ENCODE measurements around the gene RNF224. TPM values are rescaled to one million over a fixed set of nuclear protein-coding genes. Genes with fewer than 3 reads are reported as not detected.
"Not testable (repeated sequence)": the region's sequence is repeated elsewhere in the genome, so short reads cannot be mapped to it uniquely, and the experiment has no call there.

RNF224 gene
- polyA plus RNA-seq, 3 donors = not detected

DNA sequence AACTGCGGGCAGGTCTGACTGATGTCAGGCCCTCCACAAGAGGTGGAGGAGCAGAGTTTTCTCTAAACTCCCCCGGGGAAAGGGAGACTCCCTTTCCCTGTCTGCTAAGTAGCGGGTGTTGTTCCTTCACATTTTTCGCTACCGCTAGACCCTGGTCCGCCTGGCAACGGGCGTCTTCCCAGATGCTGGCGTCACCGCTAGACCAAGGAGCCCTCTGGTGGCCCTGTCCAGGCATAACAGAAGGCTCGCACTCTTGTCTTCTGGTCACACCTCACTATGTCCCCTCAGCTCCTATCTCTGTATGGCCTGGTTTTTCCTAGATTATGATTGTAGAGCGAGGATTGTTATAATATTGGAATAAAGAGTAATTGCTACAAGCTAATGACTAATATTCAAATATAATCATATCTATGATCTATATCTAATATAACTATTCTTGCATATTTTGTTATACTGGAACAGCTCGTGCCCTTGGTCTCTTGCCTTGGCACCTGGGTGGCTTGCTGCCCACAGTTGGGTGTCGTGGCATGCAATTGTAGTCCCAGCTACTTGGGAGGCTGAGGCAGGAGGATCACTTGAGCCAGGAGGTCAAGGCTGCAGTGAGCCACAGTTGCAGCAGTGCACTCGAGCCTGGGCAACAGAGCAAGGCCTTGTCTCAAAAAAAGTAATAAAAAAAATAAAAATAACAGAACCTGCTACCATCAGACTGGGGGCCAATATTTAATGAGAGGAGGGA lies 35.0 kb downstream of the RNF224 start:
- H3K4me3 Mint-ChIP-seq; H3K27ac Mint-ChIP-seq; intact Hi-C loops (cut with micrococcal nuclease): not testable (repeated sequence)

DNA sequence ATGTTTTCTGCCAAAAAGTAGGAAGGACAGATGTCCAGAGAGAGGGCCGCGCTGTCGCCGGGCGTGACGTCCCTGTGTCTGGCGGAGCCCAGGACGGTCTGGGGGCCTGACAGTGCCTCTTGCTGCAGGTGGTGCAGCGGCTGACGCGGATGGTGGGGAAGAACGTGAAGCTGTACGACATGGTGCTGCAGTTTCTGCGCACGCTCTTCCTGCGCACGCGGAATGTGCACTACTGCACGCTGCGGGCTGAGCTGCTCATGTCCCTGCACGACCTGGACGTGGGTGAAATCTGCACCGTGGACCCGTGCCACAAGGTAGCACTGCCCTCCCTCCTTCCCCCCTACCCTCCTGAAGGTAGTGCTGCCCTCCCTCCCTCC lies 35.6 kb downstream of the RNF224 start:
- Mint-ChIP-seq H3K9me3 (peaks cover 0 to 5% (median 0%) of the 10 kb centered on the region in 7 donors), H3K27ac (no peak overlapping the region), H3K27me3 (ENCODE audit: low read depth in 3 of 3) (no peaks in the 10 kb centered on the region), H3K4me1 (peaks cover 9% of the 10 kb centered on the region), H3K36me3 (peaks cover 36 to 73% of the 10 kb centered on the region in 2 donors), H3K4me3 (no peak overlapping the region)
- Histone ChIP-seq H3K9me3 (replicated peaks in 1 of 2; ENCODE audit: control insufficient read depth in 1 of 2, insufficient read depth in 1 of 2, low read length in 2 of 2) (no peaks in the 10 kb centered on the region), H3K79me2 (ENCODE audit: insufficient read depth, low read length) (peaks cover 2% of the 10 kb centered on the region), H3K4me3 (replicated peaks in 1 of 3; ENCODE audit: low read depth in 2 of 3, low read length in 3 of 3) (no peak overlapping the region), H2AFZ (ENCODE audit: insufficient read depth, low read depth, low read length, poor library complexity, severe bottlenecking) (no peak overlapping the region), H3K27ac (ENCODE audit: low read depth in 1 of 2, low read length in 2 of 2) (no peak overlapping the region), H4K20me1 (ENCODE audit: insufficient read depth, low read length) (peaks cover 25% of the 10 kb centered on the region), H3K4me2 (replicated peaks; ENCODE audit: extremely low read depth, low read length, poor library complexity, severe bottlenecking) (no peak overlapping the region), H3K4me1 (ENCODE audit: control insufficient read depth in 1 of 2, insufficient read depth in 2 of 2, low read length in 2 of 2) (peaks cover 6 to 10% of the 10 kb centered on the region in 2 donors), H3K9ac (ENCODE audit: insufficient read depth, low read length, poor library complexity, severe bottlenecking) (no peak overlapping the region), H3K36me3 (replicated peaks in 1 of 2; ENCODE audit: control insufficient read depth in 1 of 2, insufficient read depth in 2 of 2, low read length in 2 of 2) (peaks cover 42 to 60% of the 10 kb centered on the region in 2 donors), H3K27me3 (ENCODE audit: control insufficient read depth in 2 of 2, insufficient read depth in 2 of 2, low read length in 2 of 2) (no peaks in the 10 kb centered on the region)
- no peak for DNase-seq
- intact Hi-C loops (cut with micrococcal nuclease) = no loop called here
- WGBS (ENCODE audit: insufficient coverage) = 93% methylated on average over 21 of the region's 24 CpGs
- TF ChIP-seq, protein P1, sequence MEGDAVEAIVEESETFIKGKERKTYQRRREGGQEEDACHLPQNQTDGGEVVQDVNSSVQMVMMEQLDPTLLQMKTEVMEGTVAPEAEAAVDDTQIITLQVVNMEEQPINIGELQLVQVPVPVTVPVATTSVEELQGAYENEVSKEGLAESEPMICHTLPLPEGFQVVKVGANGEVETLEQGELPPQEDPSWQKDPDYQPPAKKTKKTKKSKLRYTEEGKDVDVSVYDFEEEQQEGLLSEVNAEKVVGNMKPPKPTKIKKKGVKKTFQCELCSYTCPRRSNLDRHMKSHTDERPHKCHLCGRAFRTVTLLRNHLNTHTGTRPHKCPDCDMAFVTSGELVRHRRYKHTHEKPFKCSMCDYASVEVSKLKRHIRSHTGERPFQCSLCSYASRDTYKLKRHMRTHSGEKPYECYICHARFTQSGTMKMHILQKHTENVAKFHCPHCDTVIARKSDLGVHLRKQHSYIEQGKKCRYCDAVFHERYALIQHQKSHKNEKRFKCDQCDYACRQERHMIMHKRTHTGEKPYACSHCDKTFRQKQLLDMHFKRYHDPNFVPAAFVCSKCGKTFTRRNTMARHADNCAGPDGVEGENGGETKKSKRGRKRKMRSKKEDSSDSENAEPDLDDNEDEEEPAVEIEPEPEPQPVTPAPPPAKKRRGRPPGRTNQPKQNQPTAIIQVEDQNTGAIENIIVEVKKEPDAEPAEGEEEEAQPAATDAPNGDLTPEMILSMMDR (IDR thresholded peaks at IDR 0.05) = no peak

More for the DNA sequence above, 35.0 kb downstream of the RNF224 start:
- not testable (repeated sequence) for H3K27me3 Mint-ChIP-seq (ENCODE audit: low read depth in 3 of 3); H3K27ac ChIP-seq (ENCODE audit: low read depth in 1 of 2, low read length in 2 of 2); H3K9me3 Mint-ChIP-seq; H3K79me2 ChIP-seq (ENCODE audit: insufficient read depth, low read length); H3K4me2 ChIP-seq (replicated peaks; ENCODE audit: extremely low read depth, low read length, poor library complexity, severe bottlenecking); H3K9me3 ChIP-seq (replicated peaks in 1 of 2; ENCODE audit: control insufficient read depth in 1 of 2, insufficient read depth in 1 of 2, low read length in 2 of 2); H3K27me3 ChIP-seq (ENCODE audit: control insufficient read depth in 2 of 2, insufficient read depth in 2 of 2, low read length in 2 of 2); H3K4me1 ChIP-seq (ENCODE audit: control insufficient read depth in 1 of 2, insufficient read depth in 2 of 2, low read length in 2 of 2); H3K4me3 ChIP-seq (replicated peaks in 1 of 3; ENCODE audit: low read depth in 2 of 3, low read length in 3 of 3); H2AFZ ChIP-seq (ENCODE audit: insufficient read depth, low read depth, low read length, poor library complexity, severe bottlenecking); H3K4me1 Mint-ChIP-seq; H3K9ac ChIP-seq (ENCODE audit: insufficient read depth, low read length, poor library complexity, severe bottlenecking); DNase-seq
- H3K36me3 Mint-ChIP-seq = peaks cover 31 to 73% of the 10 kb centered on the region in 2 donors
- TF ChIP-seq, protein P1 (IDR thresholded peaks at IDR 0.05) = peak; percentile 59
- WGBS (ENCODE audit: insufficient coverage) = 100% methylated on average over 3 of the region's 15 CpGs
- Histone ChIP-seq H3K36me3 (replicated peaks in 1 of 2; ENCODE audit: control insufficient read depth in 1 of 2, insufficient read depth in 2 of 2, low read length in 2 of 2) (peaks cover 42 to 55% of the 10 kb centered on the region in 2 donors), H4K20me1 (ENCODE audit: insufficient read depth, low read length) (peaks cover 24% of the 10 kb centered on the region)
